GM18870 (cell line): Measurements from ENCODE around the gene HHEX.
"Not testable (repeated sequence)": the region's sequence is repeated elsewhere in the genome, so short reads cannot be mapped to it uniquely, and the experiment has no call there.

Source experiments
- ATAC-seq: cut with Tn5 transposase; IDR thresholded peaks from one replicate; pipeline ENCODE4 v1.9.1; 2021; ENCODE audit warnings: moderate library complexity; ENCODE audit not compliant: unreplicated experiment

The HHEX gene

DNA sequence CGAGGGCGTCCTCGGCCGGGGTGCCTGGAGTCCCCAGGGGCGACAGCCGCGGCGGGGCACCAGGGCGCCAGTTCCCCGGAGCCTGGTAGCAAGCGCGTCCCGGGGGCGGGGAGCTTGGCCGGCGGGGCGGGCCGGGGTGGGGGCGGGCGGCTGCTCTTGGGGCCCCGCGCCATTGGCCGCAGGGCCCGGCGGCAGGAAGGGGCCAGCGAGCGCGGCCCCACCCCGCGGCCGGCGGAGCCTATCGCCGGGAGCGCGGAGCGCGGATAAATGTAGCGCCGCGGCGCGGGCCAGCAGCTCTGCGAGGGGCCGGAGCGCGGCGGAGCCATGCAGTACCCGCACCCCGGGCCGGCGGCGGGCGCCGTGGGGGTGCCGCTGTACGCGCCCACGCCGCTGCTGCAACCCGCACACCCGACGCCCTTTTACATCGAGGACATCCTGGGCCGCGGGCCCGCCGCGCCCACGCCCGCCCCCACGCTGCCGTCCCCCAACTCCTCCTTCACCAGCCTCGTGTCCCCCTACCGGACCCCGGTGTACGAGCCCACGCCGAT, at the start of gene HHEX:
Gene HHEX (plus strand): TSS at position 293 of the 548 bp plus-strand sequence. CDS start 32 bp downstream, at position 325.
- no peak for ATAC-seq

DNA sequence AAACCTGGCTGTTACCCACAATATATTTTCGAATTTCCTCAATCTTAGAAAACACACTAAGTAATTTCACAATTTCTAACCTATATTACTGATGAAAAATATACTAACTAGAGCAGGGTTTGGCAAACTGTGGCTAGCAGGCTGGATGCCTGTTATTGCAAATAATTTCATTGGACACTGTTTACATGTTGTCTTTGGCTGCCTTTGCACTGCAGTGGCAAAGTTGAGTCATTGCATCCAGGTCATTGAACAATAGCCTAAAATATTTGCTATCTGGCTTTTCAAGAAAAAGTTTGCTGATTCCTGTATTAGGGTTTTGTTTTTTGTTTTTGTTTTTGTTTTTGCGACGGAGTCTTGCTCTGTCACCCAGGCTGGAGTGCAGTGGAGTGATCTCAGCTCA, 49.6 kb upstream of the HHEX start:
- no peak for ATAC-seq

- no peak for ATAC-seq
Measured at GRCh38 chr10:92641492-92641891, 48.3 kb upstream of the HHEX start.

GRCh38 chr10:92644921-92645320, 44.8 kb upstream of the HHEX start:
- ATAC-seq, result no peak

DNA sequence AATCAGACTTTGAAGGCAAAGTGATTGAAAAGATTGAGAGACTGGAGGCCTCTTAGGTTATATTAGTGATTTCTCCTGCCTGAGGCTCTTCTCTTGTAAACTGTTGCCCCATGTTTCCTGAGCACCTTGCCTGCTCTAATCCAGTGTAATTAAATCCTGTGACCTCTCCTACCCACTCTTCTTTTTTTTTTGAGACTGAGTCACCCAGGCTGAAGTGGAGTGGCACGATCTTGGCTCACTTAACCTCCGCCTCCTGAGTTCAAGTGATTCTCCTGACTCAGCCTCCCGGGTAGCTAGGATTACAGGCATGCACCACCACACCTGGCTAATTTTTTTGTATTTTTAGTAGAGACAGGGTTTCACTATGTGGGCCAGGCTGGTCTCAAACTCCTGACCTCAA, 38.9 kb upstream of the HHEX start:
- ATAC-seq, result not testable (repeated sequence)

GRCh38 chr10:92655426-92655825, 34.3 kb upstream of the HHEX start:
- no peak for ATAC-seq

DNA sequence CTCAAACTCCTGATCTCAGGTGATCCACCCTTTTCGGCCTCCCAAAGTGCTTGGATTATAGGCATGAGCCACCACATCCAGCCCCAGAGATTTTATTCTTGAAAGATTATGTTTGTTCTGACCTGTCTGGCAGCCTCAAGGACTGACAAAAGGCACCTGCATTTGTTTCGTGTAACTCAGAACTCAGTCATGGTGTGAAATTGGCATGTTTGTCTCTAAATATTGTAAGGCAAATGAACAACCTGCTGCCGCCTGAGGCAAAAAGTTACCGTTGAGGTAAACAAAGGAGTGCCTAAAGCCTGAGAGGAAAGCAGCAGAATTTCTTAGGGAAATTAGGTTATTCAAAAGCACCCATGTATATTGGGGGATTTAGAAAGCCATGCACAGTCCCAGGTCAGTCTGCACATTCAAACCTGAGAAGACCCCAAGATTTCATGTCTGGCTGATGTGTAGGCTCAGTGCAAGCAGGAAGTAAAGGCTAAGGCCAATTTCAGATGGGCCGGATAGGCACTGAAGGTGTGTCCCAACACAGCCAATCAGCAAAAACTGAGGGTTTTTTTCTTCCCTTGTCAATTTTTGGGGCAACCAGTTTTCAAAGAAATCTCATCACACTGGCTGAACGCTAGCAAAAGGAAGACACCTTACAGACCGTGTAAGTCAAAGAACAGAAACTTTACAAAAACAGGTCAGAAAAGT, 33.3 kb upstream of the HHEX start:
- ATAC-seq, result no peak

GRCh38 chr10:92657024-92657423, 32.7 kb upstream of the HHEX start:
- ATAC-seq, result no peak

DNA sequence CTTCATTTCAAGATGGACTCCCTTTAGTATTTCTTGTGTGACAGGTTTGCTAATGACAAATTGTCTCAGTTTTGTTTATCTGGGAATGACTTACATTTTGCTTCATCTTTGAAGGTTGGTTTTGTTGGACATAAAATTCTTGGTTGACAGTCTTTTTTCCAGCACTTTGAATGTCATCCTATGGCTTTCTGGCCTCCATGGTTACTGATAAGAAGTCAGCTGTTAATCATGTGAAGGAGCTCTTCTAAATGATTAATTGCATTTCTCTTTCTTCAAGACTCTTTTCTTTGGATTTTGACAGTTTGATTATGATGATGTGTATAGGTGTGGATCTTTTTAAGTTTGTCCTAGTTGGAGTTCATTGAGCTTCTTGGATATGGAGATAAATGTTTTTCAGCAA, 26.9 kb upstream of the HHEX start:
- ATAC-seq, result no peak

GRCh38 chr10:92664322-92664721, 25.4 kb upstream of the HHEX start:
- ATAC-seq, result no peak

GRCh38 chr10:92667078-92667477, 22.7 kb upstream of the HHEX start:
- no peak for ATAC-seq

DNA sequence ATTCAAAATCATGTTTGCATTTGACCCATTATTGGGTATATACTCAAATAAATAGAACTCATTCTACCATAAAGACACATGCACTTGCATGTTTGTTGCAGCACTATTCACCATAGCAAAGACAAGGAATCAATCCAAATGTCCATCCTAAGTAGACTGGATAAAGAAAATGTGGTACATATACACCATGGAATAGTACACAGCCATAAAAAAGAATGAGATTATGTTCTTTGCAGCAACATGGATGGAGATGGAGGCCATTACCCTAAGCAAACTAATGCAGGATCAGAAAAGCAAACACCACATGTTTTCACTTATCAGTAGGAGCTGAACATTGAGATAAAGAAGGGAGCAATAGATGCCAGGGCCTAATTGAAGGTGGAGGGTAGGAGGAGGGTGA, 12.0 kb upstream of the HHEX start:
- no peak for ATAC-seq

DNA sequence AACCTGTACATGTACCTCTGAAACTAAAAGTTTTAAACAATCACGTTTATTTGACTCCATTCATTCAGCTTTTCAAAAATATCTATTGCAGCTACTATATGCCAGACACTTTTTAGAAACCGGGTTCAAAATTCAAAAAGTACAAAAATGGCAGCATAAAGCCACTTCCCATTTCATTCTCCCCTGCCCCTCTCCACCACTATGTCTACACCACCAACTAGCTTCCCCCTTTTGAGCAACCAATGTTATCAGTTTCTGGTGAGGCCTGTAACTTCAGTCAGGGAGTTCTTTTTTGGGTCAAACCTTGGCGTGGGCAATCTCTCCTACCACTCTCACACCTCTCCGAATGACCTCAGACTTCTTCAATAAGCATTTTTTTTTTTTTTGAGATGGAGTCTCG, 11.5 kb upstream of the HHEX start:
- no peak for ATAC-seq

DNA sequence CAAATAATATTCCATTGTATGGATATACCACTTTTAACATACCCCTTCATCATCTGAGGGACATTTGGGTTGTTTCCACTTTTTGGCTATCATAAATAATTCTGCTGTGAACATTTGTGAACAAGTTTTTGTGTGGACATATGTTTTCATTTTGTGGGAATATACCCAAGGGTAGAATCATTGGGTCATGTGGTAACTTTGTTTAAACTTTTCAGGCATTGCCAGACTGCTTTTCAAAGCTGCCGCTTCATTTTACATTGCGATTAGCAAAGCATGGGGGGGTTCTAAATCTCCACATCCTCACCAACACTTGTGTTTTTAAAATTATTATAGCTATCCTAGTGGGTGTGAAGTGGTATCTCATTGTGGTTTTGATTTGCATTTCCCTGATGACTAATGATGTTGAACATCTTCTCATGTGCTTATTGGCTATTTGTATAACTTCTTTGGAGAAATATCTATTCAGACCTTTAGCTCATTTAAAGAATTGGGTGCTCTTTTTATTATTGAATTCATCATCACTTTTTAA, 8.4 kb upstream of the HHEX start:
- ATAC-seq, result no peak

DNA sequence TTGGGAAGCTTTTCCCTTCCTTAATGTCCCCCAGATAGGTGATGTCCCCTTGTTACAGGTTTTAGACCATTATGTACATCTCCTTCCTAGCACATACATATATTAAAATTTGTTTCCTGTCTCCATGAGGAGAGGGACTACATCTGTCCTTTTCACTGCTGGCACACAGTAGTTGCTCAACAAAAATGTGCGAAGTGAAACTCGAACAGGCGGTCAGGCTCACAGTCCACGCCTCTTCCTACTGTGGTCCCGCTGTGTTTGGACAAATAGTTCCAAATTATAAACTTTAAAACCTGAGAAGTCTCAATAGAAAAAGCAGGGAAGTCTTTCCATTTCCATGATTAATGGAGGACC, 1.2 kb upstream of the HHEX start:
- no peak for ATAC-seq

DNA sequence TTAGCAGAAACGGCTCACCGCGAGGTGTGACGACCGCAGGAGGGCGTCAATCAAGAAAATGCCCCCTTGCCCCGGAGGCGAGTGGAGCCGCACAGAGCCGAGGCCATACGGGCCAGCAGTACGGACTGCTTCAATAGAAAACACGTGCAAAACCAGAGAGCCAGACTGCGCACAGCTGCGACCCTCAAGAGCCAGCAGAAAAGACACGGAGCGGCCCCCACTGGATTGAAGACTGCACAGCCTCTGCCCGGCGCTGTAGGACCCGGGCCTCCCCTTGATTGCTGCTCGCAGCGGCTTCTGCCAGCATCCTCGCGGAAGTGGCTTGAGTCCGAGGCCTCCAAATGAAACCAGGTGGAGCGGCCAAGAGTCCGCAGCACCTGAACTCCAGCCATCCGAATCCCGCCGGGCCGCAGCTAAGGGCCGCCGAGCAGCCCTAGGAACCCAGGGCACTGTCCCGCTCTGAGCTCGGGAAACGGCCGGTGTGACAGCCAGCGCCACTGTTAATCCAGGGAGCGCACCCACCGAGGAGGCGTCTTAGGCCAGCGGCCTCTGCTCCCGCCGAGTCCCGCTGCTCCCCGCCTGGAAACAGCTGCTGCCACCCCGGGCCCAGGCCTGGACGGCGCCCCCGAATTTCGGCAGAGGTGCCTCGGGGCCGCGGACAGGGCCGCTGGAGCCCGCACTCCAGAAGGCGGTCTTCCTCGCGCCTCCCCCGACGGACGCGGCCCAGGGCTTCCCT, 660 bp upstream of the HHEX start:
- ATAC-seq, result no peak

GRCh38 chr10:92690211-92690914, 608 bp downstream of the HHEX start:
- no peak for ATAC-seq

DNA sequence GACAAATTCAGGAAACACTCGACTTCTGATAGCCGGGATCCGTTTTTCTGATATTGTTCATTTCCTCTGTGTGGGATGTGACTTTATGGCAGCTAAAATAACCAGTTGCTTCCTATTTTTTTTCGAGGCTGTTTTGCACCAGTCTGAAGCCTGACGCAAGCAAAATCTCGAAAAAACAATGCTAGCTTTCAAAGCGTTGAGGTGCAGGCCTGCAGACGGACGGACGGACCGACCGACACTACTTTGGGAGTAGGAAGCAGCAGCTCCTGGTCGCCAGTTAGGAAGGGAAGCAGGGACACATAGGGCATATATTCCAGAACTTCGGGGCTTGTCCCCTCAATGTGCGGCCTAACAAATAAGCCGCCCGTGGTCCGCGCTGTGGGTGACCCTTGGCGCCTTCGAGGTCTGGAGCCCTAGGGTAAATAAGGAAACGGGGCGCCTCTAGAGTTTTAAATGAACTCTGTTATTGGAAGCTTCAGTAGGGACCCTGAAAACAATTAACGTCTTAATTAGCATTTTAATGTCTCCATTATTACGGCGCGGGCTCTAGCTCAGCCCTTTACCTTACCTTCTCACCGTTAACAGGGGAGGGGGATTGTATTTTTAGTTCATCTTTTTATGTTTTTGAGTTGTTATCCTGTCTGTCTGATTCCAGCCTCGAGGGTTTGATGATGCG, 1.3 kb downstream of the HHEX start:
- ATAC-seq, result no peak

- ATAC-seq, result no peak
Measured at GRCh38 chr10:92691591-92692079, 1.9 kb downstream of the HHEX start.

- no peak for ATAC-seq
Measured at GRCh38 chr10:92692080-92692671, 2.4 kb downstream of the HHEX start.
